Spleen (tissue), 7 donors: Measurements from ENCODE around the gene DLX1.

Experiments
- CTCF ChIP-seq, 11 experiments: fragments of 200-600 bp in 7 of 11; fragments of 450-650 bp in 4 of 11; sonication (generic) in 4 of 11; IDR thresholded peaks in 8 of 11; conservative IDR thresholded peaks in 3 of 11; 1 replicate in 7 of 11; 2 replicates in 4 of 11; pipeline versions ENCODE4 v1.4.0 to v1.8.0; 2016 to 2021; ENCODE audit warnings: antibody characterized with exemption in 11 of 11, inconsistent platforms in 4 of 11, mild to moderate bottlenecking in 1 of 11
- POLR2AphosphoS5 ChIP-seq, 3 donors: sonication (generic); formaldehyde crosslinking; IDR thresholded peaks; one replicate each; pipeline ENCODE4 v1.5.1; 2017; ENCODE audit warnings: antibody characterized with exemption in 3 of 3
- donor health status: DM: no; HTN: no; CAD: no; lungs with moderate emphysema.
- donor health status: DM: no; HTN: no; CAD: no.
- donor health status: DM: no; HTN: no; CAD: no.

DNA sequence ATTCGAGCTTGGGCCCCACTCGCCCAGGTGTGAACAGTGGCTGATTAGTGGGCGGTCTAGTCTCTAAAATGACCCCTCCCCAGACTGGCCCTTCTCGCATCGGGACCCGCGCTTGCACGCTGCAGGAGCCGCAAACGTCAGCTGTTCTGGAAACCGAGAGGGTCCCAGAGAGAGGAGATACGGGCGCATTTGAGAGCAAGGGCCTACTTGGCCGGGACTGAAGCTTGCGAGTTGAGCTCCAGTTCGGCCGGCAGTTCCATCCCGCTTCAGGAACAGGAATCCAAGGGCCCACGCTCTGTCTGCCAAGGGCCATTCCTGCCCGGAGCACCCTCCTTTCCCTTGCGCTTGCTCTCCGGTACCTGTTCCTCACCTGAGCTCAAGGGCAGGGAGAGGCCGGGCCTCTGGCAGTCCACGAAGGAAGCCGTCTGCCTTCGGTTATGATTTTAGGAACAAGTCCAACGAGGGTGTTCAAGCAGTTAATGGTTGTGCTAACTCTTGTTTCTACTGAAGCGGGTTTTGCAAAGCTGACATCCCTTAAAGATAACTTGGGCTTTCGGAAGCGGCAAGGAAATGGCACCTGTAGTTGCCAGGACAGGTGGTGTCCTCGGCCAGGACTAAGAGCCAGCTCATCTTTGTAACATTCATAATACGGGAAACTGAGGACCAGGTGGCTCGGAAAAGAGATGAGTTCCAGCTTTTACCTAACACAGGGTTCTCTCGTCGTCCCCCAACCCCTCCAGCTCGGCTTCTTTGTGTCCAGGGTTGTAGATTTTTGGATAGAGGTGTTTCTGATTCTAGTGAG is 3.9 kb upstream of the DLX1 start:
- TF ChIP-seq CTCF (IDR thresholded peaks at IDR 0.05 in 8 of 11, conservative IDR thresholded peaks at IDR 0.05 in 3 of 11), result no peak
- no peak for TF ChIP-seq POLR2AphosphoS5 (IDR thresholded peaks at IDR 0.05)
